Thyroid gland (tissue), 4 donors: ENCODE measurements around the gene MICAL3. TPM values are rescaled to one million over a fixed set of nuclear protein-coding genes. Genes with fewer than 3 reads are reported as not detected.

ENCODE experiments used
- DNase-seq, 2 donors: peaks; one replicate each; pipeline ENCODE4 v3.0.0-alpha.2; 2019
- H3K27ac ChIP-seq, 3 donors: fragments of 200-600 bp; sonication (generic); 1 replicate in 2 of 3; 2 replicates in 1 of 3; pipeline ENCODE4 v1.5.1; 2016 to 2019; ENCODE audit warnings: mild to moderate bottlenecking in 1 of 3, moderate library complexity in 1 of 3
- H3K27me3 ChIP-seq: fragments of 200-600 bp; sonication (generic); one replicate; pipeline ENCODE4 v1.5.1; 2019
- H3K36me3 ChIP-seq, 2 donors: fragments of 200-600 bp; sonication (generic); one replicate each; pipeline ENCODE4 v1.5.1; 2016 to 2019
- H3K4me1 ChIP-seq, 2 donors: fragments of 200-600 bp; sonication (generic); one replicate each; pipeline ENCODE4 v1.5.1; 2017 to 2019
- H3K4me3 ChIP-seq, 3 donors: fragments of 200-600 bp; sonication (generic); replicated peaks in 1 of 3; 1 replicate in 2 of 3; 2 replicates in 1 of 3; pipeline ENCODE4 v1.5.1; 2016; ENCODE audit warnings: mild to moderate bottlenecking in 1 of 3
- H3K9me3 ChIP-seq: fragments of 200-600 bp; sonication (generic); one replicate; pipeline ENCODE4 v1.5.1; 2017
- POLR2A ChIP-seq, 2 donors: fragments of 450-650 bp; IDR thresholded peaks; one replicate each; pipeline ENCODE4 v1.6.1; 2017; ENCODE audit warnings: antibody characterized with exemption in 2 of 2, mild to moderate bottlenecking in 2 of 2, moderate library complexity in 1 of 2
- WGBS, 2 donors: methylation state at CpG; one replicate each; pipeline ENCODE4 v1.1.5; 2017; 5-methylcytosine and 5-hydroxymethylcytosine counted together
- intact Hi-C: fragments of 100-400 bp; cut with DNase I; formaldehyde crosslinking; loops from one replicate; pipeline ENCODE4 v1.15.1; 2023
- total RNA-seq, 4 donors: library from RNA; depleted of rRNA; stranded (reverse); fragments of >200 nt; gene quantifications; one replicate each; pipeline ENCODE4 v1.2.3, GENCODE V29; 2016
- TF ChIP-seq, protein P1 (sequence below), 6 experiments: fragments of 200-600 bp in 3 of 6; fragments of 450-650 bp in 3 of 6; sonication (generic) in 3 of 6; IDR thresholded peaks; one replicate each; pipeline ENCODE4 v1.5.1; 2016 to 2019; ENCODE audit warnings: antibody characterized with exemption in 6 of 6, mild to moderate bottlenecking in 2 of 6, inconsistent platforms in 1 of 6, moderate library complexity in 1 of 6

The MICAL3 gene
- total RNA-seq, 4 donors from 2014 or later = 31.8 to 53.8 (median 43.6) TPM

DNA sequence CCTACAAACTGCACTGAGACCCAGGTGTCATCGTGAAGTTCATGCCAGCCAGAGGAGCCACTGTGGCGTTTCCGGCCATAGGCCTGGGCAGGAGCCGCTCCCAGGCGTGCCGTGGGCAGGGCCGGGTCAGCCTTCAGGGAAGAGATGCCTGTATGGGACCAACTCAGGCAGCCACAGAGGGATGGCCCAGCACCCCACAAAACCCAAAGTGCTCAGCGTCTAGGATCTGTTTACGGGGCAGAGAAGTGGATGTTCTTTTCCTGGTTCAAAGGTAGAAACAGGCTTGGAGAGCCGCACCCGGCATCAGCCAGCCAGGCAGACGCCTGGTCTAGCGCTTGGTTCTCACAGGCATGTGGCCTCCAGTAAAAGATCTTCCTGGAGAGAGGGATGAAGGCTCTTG lies 241.7 kb downstream of the MICAL3 start:
- intact Hi-C loops = no loop called here
- TF ChIP-seq, protein P1, sequence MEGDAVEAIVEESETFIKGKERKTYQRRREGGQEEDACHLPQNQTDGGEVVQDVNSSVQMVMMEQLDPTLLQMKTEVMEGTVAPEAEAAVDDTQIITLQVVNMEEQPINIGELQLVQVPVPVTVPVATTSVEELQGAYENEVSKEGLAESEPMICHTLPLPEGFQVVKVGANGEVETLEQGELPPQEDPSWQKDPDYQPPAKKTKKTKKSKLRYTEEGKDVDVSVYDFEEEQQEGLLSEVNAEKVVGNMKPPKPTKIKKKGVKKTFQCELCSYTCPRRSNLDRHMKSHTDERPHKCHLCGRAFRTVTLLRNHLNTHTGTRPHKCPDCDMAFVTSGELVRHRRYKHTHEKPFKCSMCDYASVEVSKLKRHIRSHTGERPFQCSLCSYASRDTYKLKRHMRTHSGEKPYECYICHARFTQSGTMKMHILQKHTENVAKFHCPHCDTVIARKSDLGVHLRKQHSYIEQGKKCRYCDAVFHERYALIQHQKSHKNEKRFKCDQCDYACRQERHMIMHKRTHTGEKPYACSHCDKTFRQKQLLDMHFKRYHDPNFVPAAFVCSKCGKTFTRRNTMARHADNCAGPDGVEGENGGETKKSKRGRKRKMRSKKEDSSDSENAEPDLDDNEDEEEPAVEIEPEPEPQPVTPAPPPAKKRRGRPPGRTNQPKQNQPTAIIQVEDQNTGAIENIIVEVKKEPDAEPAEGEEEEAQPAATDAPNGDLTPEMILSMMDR (IDR thresholded peaks at IDR 0.05) = no peak
- no peak for TF ChIP-seq POLR2A (IDR thresholded peaks at IDR 0.05)
- Histone ChIP-seq H3K27ac (no peak overlapping the region), H3K36me3 (no peaks in the 10 kb centered on the region), H3K4me3 (no peak overlapping the region), H3K9me3 (no peaks in the 10 kb centered on the region), H3K27me3 (no peaks in the 10 kb centered on the region), H3K4me1 (peaks cover 6 to 20% of the 10 kb centered on the region in 2 donors)
- WGBS, 2 donors = 94 to 95% methylated on average over 13 of the region's 13 CpGs
- no peak for DNase-seq

DNA sequence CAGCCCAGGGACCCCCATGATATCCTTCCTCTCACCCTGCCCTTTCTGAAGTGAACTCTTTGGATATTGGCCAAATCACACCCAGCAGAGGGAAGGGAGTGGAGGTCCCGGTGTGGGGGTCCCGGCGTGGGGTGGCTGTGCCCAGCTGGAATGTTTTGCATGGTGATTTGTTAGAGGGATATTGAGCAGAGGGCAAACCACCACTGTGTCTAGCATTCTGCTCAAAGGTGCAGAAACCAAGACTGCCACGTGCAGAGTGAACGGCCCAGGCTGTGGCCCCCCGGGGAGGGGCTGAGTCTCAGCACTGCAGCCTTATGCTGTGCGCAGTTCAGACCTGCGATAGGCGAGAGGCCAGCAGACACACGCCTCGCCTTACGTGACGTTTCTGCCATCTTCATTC lies 242.2 kb downstream of the MICAL3 start:
- TF ChIP-seq, protein P1 (IDR thresholded peaks at IDR 0.05) = no peak
- TF ChIP-seq POLR2A (IDR thresholded peaks at IDR 0.05) = no peak
- Histone ChIP-seq H3K27ac (no peak overlapping the region), H3K27me3 (no peaks in the 10 kb centered on the region), H3K36me3 (no peaks in the 10 kb centered on the region), H3K4me3 (no peak overlapping the region), H3K4me1 (peaks cover 6 to 20% of the 10 kb centered on the region in 2 donors), H3K9me3 (no peaks in the 10 kb centered on the region)
- 78 to 90% methylated on average over 13 of the region's 13 CpGs for WGBS, 2 donors
- no peak for DNase-seq
- intact Hi-C loops = no loop called here

DNA sequence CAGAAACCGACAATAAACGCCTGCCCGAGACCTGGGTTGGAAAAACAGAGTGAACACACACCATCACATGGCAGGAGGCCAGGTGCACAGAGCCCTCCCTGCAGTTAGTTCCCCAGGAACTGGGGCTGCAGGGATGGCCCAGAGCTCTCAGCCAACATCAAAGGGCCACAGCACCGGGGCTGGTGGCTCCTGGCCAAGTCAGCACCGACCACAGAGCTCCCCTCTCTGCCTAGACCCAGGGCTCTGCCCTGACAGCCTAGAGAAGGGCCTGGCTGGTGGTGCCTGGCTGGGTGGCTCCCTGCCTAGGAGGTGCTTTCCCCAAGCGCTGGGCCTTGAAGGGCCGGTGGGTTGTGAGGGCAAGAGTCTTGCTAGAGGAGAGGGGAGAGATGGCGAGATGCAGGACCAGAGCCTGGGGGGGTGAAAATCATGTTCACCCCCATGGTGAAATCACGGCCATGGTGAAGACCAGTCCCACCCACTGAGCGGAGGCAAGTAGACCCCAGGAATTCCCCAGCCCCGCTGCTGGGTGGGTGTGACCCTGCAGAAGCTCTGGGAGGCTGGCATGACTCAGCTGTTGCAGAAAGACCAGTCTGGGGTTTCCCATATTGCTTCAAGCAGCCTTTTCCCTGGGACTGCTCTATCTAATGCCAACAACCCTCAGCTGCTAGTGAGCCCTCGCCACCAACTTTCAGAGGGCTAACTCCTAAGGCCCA lies 242.9 kb downstream of the MICAL3 start:
- Histone ChIP-seq H3K27ac (no peak overlapping the region), H3K4me1 (peaks cover 6 to 20% of the 10 kb centered on the region in 2 donors), H3K27me3 (no peaks in the 10 kb centered on the region), H3K4me3 (no peak overlapping the region), H3K36me3 (no peaks in the 10 kb centered on the region), H3K9me3 (no peaks in the 10 kb centered on the region)
- intact Hi-C loops = no loop called here
- DNase-seq = peak; percentile 24 to 38
- WGBS, 2 donors = 46 to 47% methylated on average over 11 to 12 of the region's 12 CpGs
- TF ChIP-seq POLR2A (IDR thresholded peaks at IDR 0.05) = no peak
- TF ChIP-seq, protein P1 (IDR thresholded peaks at IDR 0.05) = no peak

DNA sequence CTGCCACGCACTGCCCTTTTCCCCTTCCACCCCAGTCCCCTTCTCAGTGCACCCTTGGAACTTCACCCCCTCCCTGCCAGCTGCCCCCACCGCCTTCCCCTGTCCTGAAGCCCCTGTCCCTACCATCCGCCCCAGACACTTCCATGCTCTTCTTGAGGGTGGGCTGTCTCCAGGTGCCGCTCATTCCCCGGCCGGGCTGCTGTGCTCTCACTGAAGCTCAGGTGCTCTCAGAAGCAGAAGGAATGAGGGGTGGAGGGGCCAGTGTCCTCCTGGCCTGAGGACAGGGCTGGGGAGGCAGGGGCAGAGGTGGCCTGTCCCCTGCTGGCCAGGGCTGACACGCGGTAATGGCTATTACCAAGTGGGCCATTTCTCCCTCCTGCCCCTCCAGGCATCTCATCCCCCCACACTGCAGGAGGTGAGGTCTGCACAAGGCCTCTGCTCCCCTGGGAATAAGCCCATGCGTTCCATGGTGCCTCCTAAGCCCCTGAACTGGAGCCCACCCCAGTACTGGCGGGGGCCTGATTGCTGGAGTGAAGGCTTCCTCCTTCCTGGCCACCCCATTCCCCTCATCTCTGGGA lies 243.5 kb downstream of the MICAL3 start:
- intact Hi-C loops = no loop called here
- H3K9me3 ChIP-seq = no peaks in the 10 kb centered on the region
- no peaks in the 10 kb centered on the region for H3K36me3 ChIP-seq
- H3K4me1 ChIP-seq = peaks cover 6 to 20% of the 10 kb centered on the region in 2 donors
- TF ChIP-seq, protein P1 (IDR thresholded peaks at IDR 0.05) = no peak
- no peak for TF ChIP-seq POLR2A (IDR thresholded peaks at IDR 0.05)
- peak overlapping the region in 1 of 3 donors; percentile 2 for H3K27ac ChIP-seq
- no peaks in the 10 kb centered on the region for H3K27me3 ChIP-seq
- DNase-seq = no peak
- H3K4me3 ChIP-seq = no peak overlapping the region
- WGBS, 2 donors = 64 to 65% methylated on average over 6 to 8 of the region's 10 CpGs

DNA sequence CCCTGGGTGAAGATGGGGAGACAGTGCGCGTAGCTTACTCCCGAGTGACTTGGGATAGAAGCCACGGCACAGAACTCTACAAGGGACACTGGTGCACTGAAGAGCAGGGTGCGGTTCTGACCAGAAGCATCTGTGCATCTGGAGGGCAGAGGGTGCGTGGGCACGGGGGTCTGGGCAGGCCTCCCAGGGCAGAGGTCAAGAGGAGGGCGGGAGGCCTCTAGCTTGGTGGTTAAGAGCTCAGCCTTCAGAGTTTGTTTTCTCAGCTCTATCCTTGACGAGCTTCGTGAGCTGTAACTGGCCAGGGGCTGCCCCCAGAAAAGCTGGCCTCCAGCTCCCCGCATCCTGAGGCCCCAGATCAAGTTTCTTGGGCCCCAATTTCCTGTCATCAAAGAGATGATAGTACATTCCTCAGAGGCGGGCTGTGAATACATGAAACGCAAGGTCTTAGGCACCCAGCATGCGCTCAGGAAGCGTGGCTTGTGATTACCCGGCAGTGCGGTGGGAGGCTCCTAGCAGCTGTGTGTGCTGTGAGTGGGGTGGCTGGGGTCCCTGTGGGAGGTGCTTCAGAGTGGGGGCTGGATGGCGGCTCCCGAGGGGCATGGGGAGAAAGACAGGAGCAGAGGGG lies 244.1 kb downstream of the MICAL3 start:
- DNase-seq = no peak
- Histone ChIP-seq H3K27me3 (no peaks in the 10 kb centered on the region), H3K27ac (no peak overlapping the region), H3K4me1 (peaks cover 6 to 20% of the 10 kb centered on the region in 2 donors), H3K36me3 (no peaks in the 10 kb centered on the region), H3K9me3 (no peaks in the 10 kb centered on the region), H3K4me3 (no peak overlapping the region)
- intact Hi-C loops = no loop called here
- TF ChIP-seq, protein P1 (IDR thresholded peaks at IDR 0.05) = no peak
- no peak for TF ChIP-seq POLR2A (IDR thresholded peaks at IDR 0.05)
- 45 to 56% methylated on average over 18 to 19 of the region's 19 CpGs for WGBS, 2 donors
